Kidney epithelial cell (primary cell): ENCODE data around the gene SLC9A7. TPM values are rescaled to one million over a fixed set of nuclear protein-coding genes. Genes with fewer than 3 reads are reported as not detected.

Experiments used
- DNase-seq: peaks from one replicate; pipeline ENCODE4 v3.0.0-alpha.2; 2010; ENCODE audit warnings: low read depth
- H3K27me3 ChIP-seq: 2 replicates; pipeline ENCODE4 v1.6.0; 2011; ENCODE audit warnings: low read length; ENCODE audit not compliant: control insufficient read depth, insufficient read depth
- H3K36me3 ChIP-seq: 2 replicates; pipeline ENCODE4 v1.5.1; 2011; ENCODE audit warnings: low read length; ENCODE audit not compliant: control insufficient read depth, insufficient read depth
- H3K4me3 ChIP-seq: 2 replicates; pipeline ENCODE4 v1.5.1; 2011; ENCODE audit warnings: low read depth, mild to moderate bottlenecking, control low read depth, low read length
- total RNA-seq: library from RNA; depleted of rRNA; stranded (reverse); fragments of >200 nt; gene quantifications from 2 replicates; pipeline ENCODE4 v1.2.3, GENCODE V29; 2015
- TF ChIP-seq, protein P1 (sequence below): IDR thresholded peaks from 2 replicates; pipeline ENCODE4 v1.5.1; 2011; ENCODE audit warnings: mild to moderate bottlenecking, moderate library complexity, low read length, control low read depth, inconsistent platforms; ENCODE audit not compliant: insufficient read depth, poor library complexity, severe bottlenecking

Gene SLC9A7
- total RNA-seq, 1 donor from 2014 or later: 9.8 TPM

GRCh38 chrX:46572340-46572936, 186.5 kb downstream of the SLC9A7 start:
- H3K4me3 ChIP-seq: no peak overlapping the region
- no peaks in the 10 kb centered on the region for H3K36me3 ChIP-seq
- TF ChIP-seq, protein P1, sequence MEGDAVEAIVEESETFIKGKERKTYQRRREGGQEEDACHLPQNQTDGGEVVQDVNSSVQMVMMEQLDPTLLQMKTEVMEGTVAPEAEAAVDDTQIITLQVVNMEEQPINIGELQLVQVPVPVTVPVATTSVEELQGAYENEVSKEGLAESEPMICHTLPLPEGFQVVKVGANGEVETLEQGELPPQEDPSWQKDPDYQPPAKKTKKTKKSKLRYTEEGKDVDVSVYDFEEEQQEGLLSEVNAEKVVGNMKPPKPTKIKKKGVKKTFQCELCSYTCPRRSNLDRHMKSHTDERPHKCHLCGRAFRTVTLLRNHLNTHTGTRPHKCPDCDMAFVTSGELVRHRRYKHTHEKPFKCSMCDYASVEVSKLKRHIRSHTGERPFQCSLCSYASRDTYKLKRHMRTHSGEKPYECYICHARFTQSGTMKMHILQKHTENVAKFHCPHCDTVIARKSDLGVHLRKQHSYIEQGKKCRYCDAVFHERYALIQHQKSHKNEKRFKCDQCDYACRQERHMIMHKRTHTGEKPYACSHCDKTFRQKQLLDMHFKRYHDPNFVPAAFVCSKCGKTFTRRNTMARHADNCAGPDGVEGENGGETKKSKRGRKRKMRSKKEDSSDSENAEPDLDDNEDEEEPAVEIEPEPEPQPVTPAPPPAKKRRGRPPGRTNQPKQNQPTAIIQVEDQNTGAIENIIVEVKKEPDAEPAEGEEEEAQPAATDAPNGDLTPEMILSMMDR: no peak
- no peak for DNase-seq
- peaks cover 5% of the 10 kb centered on the region for H3K27me3 ChIP-seq

DNA sequence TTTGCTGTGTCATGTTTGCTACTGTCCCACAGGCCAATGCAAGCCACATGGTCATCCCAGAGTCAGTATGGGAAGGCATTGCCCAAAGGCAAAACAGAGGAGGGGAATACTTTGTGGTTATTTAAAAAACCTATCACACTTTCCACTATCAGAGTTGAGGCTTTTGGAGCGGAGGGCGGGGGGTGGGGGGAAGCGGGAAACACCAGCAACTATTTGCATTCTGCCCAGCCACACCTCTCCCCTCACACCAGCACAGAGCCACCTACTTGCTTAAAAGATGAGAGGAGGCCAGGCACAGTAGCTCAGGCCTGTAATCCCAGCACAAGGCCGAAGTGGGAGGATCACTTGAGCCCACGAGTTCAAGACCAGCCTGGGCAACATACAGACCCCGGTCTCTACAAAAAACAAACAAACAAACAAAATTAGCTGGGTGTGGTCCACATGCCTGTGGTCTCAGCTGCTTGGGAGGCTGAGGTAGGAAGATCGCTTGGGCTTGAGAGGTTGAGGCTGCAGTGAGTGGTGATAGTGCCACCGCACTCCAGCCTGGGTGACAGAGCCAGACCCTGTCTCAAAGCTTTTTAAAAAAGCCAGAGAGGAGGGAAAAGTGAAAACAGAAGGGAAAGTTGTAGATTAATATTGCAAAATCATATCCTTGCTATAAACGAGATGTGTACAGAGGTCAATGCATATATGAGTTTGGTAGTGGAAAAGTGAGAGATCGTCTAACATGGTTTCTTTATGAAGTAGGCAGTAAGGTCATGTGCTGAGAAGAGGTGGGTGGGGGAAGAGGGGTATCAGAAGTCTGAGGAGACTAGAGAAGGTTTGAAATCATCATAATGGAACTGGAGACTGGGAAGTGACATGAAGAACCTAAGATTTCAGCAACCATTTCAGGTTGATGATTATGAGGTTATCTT, 187.2 kb downstream of the SLC9A7 start:
- no peak overlapping the region for H3K4me3 ChIP-seq
- TF ChIP-seq, protein P1: no peak

DNA sequence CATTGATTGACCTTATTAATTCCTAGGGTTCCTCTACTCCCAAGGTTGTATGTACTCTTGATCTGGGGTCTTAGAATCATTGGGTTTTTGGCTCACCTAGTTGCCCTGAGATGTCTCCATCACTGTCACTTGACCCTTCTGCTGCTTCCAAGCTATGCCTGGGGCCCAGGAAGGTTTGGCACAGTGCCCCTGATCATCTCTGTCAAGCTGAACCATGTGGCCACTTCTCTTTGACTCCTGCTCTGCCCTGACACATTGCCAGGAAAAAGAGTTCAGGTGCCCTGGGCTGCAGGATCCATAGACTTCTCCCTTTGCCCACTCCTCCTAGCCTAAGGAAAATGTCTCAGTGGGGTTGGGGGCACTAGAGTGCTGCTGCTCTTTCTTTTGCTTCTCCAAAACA, 189.3 kb downstream of the SLC9A7 start:
- Histone ChIP-seq H3K4me3 (no peak overlapping the region), H3K36me3 (no peaks in the 10 kb centered on the region), H3K27me3 (peaks cover 4% of the 10 kb centered on the region)
- DNase-seq: no peak
- TF ChIP-seq, protein P1: no peak

More for the DNA sequence above, 187.2 kb downstream of the SLC9A7 start:
- H3K36me3 ChIP-seq: no peaks in the 10 kb centered on the region
- peaks cover 5% of the 10 kb centered on the region for H3K27me3 ChIP-seq
- DNase-seq: no peak

- no peak overlapping the region for H3K4me3 ChIP-seq
- DNase-seq: no peak
- no peaks in the 10 kb centered on the region for H3K27me3 ChIP-seq
- TF ChIP-seq, protein P1: no peak
- H3K36me3 ChIP-seq: no peaks in the 10 kb centered on the region
Observed at GRCh38 chrX:46567388-46567787, 191.5 kb downstream of the SLC9A7 start.

DNA sequence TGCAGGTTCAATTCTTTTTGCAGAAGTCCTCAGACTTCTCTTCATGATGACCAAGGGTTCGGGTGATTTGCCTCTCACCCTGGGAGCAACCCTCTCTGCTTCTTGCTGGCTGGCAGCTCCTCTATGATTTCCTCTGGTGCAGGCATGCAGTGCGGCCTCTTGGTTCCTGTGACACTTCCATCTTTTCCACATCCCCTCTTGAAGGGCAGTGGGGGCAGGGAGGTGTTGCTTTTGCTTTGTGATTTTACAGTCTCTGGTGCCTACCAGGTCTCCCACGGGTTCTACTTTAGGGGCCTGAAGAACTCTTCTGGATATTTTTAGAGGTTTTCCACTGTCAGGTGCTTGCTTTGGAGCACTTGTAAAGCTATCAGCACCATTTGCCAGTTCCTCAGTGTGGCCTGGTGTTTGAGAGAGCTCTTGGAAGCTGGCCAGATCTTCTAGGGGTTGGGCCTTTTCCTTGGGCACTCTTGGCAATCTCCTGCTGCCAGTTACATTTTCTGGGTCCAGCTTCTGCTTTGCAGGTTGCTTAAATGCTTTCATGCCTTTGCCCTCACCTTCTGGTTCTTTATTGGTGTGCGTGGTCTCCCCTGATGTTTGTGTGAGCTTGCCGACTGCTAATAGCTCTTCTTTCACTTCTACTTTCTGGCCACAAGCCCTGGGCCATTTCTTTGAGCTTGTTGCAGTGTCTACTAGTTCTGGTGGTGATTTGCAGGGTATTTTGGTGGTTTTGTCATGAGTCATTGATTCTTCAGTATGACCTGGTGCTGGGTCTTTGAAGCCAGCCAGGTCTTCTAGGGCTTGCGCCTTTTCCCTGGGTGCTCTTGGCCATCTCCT, 196.9 kb downstream of the SLC9A7 start:
- no peaks in the 10 kb centered on the region for H3K36me3 ChIP-seq
- H3K27me3 ChIP-seq: no peaks in the 10 kb centered on the region
- TF ChIP-seq, protein P1: no peak
- no peak for DNase-seq
- H3K4me3 ChIP-seq: no peak overlapping the region
